GM13976 (cell line): ENCODE results near the gene LIMK2.
"Not testable (repeated sequence)": the region's sequence is repeated elsewhere in the genome, so short reads cannot be mapped to it uniquely, and the experiment has no call there.

Source experiments
- DNase-seq: peaks from one replicate; pipeline ENCODE4 v3.0.0; 2012; ENCODE audit warnings: low spot score
- in situ Hi-C: fragments of 300-500 bp; cut with MboI; formaldehyde crosslinking; loops from one replicate; pipeline ENCODE4 v1.12.0; 2022; ENCODE audit warnings: low sequenced_read_pairs, mixed read lengths, inconsistent platforms; ENCODE audit not compliant: unreplicated experiment
- TF ChIP-seq, protein P1 (sequence below): IDR thresholded peaks from 2 replicates; pipeline ENCODE4 v1.5.1; 2012; ENCODE audit warnings: borderline replicate concordance, mild to moderate bottlenecking; ENCODE audit not compliant: insufficient read depth; ENCODE audit errors: extremely low read depth, missing control alignments, control extremely low read depth

Gene LIMK2

DNA sequence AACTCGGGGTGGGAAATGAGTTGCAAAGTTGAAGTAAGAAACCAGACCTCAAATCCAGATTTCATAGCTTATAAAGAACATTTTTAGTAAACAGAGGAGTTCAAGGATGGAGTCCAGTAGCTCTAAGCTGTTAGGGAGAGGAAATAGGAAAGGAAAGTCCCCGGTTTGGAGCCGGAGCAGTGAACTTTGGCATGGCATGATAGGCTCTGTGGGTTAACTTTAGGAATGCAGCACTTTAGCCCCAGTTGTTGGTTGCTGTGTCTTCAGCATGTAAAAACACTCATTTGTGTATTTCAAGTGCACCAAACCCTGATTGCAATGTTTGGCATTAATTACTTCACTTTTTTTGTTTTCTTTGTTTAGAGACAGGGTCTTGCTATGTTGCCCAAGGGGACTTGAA, 88.8 kb downstream of the LIMK2 start:
- no peak for DNase-seq
- TF ChIP-seq, protein P1, sequence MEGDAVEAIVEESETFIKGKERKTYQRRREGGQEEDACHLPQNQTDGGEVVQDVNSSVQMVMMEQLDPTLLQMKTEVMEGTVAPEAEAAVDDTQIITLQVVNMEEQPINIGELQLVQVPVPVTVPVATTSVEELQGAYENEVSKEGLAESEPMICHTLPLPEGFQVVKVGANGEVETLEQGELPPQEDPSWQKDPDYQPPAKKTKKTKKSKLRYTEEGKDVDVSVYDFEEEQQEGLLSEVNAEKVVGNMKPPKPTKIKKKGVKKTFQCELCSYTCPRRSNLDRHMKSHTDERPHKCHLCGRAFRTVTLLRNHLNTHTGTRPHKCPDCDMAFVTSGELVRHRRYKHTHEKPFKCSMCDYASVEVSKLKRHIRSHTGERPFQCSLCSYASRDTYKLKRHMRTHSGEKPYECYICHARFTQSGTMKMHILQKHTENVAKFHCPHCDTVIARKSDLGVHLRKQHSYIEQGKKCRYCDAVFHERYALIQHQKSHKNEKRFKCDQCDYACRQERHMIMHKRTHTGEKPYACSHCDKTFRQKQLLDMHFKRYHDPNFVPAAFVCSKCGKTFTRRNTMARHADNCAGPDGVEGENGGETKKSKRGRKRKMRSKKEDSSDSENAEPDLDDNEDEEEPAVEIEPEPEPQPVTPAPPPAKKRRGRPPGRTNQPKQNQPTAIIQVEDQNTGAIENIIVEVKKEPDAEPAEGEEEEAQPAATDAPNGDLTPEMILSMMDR: no peak
- in situ Hi-C loops: no loop called here

DNA sequence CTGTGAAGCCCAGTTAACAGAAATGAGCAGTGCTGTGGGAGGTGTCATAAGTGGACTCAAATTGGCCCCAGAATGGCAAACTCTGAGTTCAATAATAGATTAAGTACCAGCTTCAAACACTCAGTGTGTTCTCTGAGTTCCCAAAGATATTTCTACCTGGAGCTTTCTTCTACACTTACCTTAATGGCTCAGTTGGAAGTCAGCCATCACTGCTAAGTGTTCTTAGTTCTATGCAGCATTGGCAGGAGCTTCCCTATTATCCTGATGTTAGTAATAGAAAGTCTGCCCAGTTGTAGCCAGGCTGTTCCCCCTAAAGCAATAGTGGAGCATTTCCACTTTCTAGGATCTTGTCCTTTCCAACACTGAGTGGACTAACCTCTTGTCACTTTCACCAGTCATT, 89.9 kb downstream of the LIMK2 start:
- DNase-seq: no peak
- TF ChIP-seq, protein P1: no peak
- in situ Hi-C loops: no loop called here

DNA sequence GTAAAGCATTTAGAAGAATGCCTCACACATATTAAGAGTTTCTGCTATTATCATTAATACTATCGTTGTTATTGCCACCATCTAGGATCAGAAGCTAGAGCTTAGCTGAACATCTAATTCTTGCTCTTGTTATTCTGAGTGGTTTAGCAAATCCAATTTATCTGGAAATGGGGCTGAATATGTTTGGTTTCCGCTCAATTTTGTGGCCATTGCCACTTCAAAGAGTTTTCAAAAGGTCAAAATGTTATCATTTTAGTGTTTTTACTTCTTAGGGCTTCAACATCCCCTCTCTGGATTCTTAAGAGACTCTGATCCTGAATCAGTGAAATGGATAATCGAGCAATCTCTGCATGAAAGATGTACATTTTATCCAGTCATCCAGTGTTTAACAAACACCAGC, 90.4 kb downstream of the LIMK2 start:
- in situ Hi-C loops: no loop called here
- DNase-seq: no peak
- TF ChIP-seq, protein P1: no peak

DNA sequence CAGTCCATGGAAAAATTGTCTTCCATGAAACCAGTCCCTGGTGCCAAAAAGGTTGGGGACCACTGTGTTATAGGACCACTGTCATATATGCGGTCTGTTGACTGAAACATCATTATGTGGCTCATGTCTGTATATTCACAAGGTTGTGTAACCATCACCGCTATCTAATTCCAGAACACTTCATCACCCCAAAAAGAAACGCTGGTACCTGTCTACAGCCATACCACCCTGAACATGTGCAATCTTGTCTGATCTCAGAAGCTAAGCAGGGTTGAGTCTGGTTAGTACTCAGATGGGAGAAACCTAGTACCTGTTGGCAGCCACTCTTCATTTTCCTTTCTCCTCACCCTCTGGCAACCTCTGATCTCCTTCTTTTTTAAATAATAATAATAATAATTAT, 93.1 kb downstream of the LIMK2 start:
- no peak for DNase-seq
- TF ChIP-seq, protein P1: no peak
- in situ Hi-C loops: no loop called here

DNA sequence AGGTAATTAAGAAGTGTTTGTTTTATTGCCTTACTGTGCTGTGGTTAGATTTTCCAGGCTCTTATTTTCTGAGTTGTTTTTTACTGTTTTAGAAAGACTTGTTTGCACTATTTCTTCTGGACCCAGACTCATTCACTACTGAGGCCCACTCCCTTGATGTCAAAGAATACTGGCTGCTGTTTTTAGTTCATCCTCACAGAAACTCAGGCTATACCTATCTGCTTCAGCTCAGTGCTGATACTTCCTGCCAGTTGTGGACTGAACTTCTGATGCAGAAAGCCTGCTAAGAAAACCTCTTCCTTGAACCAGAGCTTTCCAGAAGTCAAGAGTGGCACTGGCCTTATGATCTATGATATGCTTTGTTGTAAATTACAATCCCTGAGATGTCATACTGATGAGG, 96.1 kb downstream of the LIMK2 start:
- in situ Hi-C loops: no loop called here
- DNase-seq: no peak

DNA sequence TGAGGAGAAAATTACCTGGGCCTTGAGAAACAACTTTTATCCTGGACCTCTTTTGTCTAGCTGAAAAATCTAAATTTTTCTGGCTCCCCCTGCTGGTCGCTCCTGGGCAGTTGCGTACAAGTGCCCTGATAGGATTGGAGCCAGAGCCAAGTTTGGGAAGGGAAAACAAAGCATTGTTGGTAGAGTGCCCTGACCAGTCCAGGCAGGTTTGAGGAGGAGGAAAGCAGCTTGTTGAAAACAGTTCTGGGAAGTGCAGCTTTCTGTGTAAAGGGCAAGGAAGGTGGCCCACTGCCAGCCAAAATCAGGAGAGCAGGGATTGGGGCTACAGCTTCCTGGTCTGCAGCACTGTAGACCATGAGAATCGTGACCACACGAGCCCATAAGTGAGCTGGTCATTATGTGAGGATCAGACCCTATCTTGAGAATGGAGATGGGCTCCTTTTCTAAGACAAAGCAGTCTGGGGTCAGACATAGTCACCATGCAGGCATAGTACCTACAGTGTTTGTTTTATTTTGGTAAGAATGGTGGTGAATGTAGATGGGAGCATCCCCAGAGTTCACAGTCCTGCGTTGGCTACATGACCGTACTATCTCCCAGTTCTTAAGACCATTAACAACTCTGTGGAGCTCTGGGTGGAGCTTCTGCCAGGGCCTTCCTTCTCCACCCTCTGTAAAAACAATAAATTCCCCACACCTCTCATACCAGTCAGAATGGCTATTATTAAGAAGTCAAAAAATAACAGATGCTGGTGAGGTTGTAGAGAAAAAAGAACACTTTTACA, 101.5 kb downstream of the LIMK2 start:
- in situ Hi-C loops: no loop called here
- DNase-seq: peak; percentile 66

More for the DNA sequence above, 96.1 kb downstream of the LIMK2 start:
- TF ChIP-seq, protein P1: no peak

DNA sequence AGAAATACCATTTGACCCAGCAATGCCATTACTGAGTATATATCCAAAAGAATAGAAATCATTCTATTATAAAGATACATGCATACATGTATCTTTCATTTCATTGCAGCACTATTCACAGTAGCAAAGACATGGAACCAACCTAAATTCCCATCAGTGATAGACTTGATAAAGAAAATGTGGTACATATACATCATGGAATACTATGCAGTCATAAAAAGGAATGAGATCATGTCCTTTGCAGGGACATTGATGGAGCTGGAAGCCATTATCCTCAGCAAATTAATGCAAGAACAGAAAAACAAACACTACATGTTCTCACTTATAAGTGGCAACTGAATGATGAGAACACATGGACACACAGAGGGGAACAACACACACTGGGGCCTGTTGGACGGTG, 102.1 kb downstream of the LIMK2 start:
- DNase-seq: not testable (repeated sequence)

More for the DNA sequence above, 101.5 kb downstream of the LIMK2 start:
- TF ChIP-seq, protein P1: peak; percentile 87

More for the DNA sequence above, 102.1 kb downstream of the LIMK2 start:
- in situ Hi-C loops: not testable (repeated sequence)
